ENCODE measurements around the gene EXOC3. TPM values are rescaled to one million over a fixed set of nuclear protein-coding genes. Genes with fewer than 3 reads are reported as not detected.

EXOC3 gene
- total and polyA plus RNA-seq, 4 donors = 34.8 to 61.0 (median 51.9) TPM

- no peak overlapping the region for H3K4me3 ChIP-seq
- no peak overlapping the region for H3K9ac ChIP-seq (ENCODE audit: insufficient read depth in 1 of 2, low read length in 2 of 2)
- ATAC-seq (ENCODE audit: insufficient read depth, low FRiP score) = no peak
- H3K27ac ChIP-seq (ENCODE audit: low read depth in 1 of 2, low read length in 1 of 2) = no peak overlapping the region
- WGBS, 2 donors = 88 to 91% methylated on average over 32 to 34 of the region's 34 CpGs
- peaks cover 0 to 9% (median 0%) of the 10 kb centered on the region in 5 donors for H3K4me1 ChIP-seq (ENCODE audit: control insufficient read depth in 5 of 5, insufficient read depth in 5 of 5, low read length in 5 of 5)
- H3K27me3 ChIP-seq (ENCODE audit: control insufficient read depth in 3 of 3, insufficient read depth in 3 of 3, low read length in 2 of 3) = no peaks in the 10 kb centered on the region
- no peak for TF ChIP-seq CTCF (IDR thresholded peaks at IDR 0.05; ENCODE audit: control extremely low read depth, extremely low read depth)
- H3K36me3 ChIP-seq (ENCODE audit: control insufficient read depth in 4 of 4, insufficient read depth in 4 of 4, low read length in 4 of 4) = peaks cover 0 to 4% (median 0%) of the 10 kb centered on the region in 4 donors
- no peaks in the 10 kb centered on the region for H3K9me3 ChIP-seq (ENCODE audit: control insufficient read depth in 4 of 4, insufficient read depth in 3 of 4, low read length in 3 of 4)
- DNase-seq = no peak
Observed at GRCh38 chr5:421287-421880, 21.6 kb upstream of the EXOC3 start.

GRCh38 chr5:421901-422300, 21.1 kb upstream of the EXOC3 start:
- Histone ChIP-seq H3K27ac (ENCODE audit: low read depth in 1 of 2, low read length in 1 of 2) (no peak overlapping the region), H3K9me3 (ENCODE audit: control insufficient read depth in 4 of 4, insufficient read depth in 3 of 4, low read length in 3 of 4) (no peaks in the 10 kb centered on the region), H3K4me1 (ENCODE audit: control insufficient read depth in 5 of 5, insufficient read depth in 5 of 5, low read length in 5 of 5) (peaks cover 0 to 9% (median 0%) of the 10 kb centered on the region in 5 donors), H3K27me3 (ENCODE audit: control insufficient read depth in 3 of 3, insufficient read depth in 3 of 3, low read length in 2 of 3) (no peaks in the 10 kb centered on the region), H3K4me3 (no peak overlapping the region), H3K36me3 (ENCODE audit: control insufficient read depth in 4 of 4, insufficient read depth in 4 of 4, low read length in 4 of 4) (peaks cover 0 to 4% (median 0%) of the 10 kb centered on the region in 4 donors), H3K9ac (ENCODE audit: insufficient read depth in 1 of 2, low read length in 2 of 2) (no peak overlapping the region)
- no peak for TF ChIP-seq CTCF (IDR thresholded peaks at IDR 0.05; ENCODE audit: control extremely low read depth, extremely low read depth)
- DNase-seq (no peak), ATAC-seq (ENCODE audit: insufficient read depth, low FRiP score) (no peak)
- 92 to 93% methylated on average over 13 of the region's 13 CpGs for WGBS, 2 donors

GRCh38 chr5:422323-423232, 20.4 kb upstream of the EXOC3 start:
- WGBS, 2 donors = 84 to 87% methylated on average over 32 of the region's 32 CpGs
- ATAC-seq (ENCODE audit: insufficient read depth, low FRiP score) (no peak), DNase-seq (no peak)
- no peaks in the 10 kb centered on the region for H3K9me3 ChIP-seq (ENCODE audit: control insufficient read depth in 4 of 4, insufficient read depth in 3 of 4, low read length in 3 of 4)
- no peak overlapping the region for H3K9ac ChIP-seq (ENCODE audit: insufficient read depth in 1 of 2, low read length in 2 of 2)
- no peak overlapping the region for H3K4me3 ChIP-seq
- peaks cover 0 to 9% (median 0%) of the 10 kb centered on the region in 5 donors for H3K4me1 ChIP-seq (ENCODE audit: control insufficient read depth in 5 of 5, insufficient read depth in 5 of 5, low read length in 5 of 5)
- no peak for TF ChIP-seq CTCF (IDR thresholded peaks at IDR 0.05; ENCODE audit: control extremely low read depth, extremely low read depth)
- H3K36me3 ChIP-seq (ENCODE audit: control insufficient read depth in 4 of 4, insufficient read depth in 4 of 4, low read length in 4 of 4) = peaks cover 0 to 4% (median 0%) of the 10 kb centered on the region in 4 donors
- no peak overlapping the region for H3K27ac ChIP-seq (ENCODE audit: low read depth in 1 of 2, low read length in 1 of 2)
- H3K27me3 ChIP-seq (ENCODE audit: control insufficient read depth in 3 of 3, insufficient read depth in 3 of 3, low read length in 2 of 3) = no peaks in the 10 kb centered on the region

Measured in lung (tissue), 12 donors.